Measurements from ENCODE around the gene CT45A3. TPM values are rescaled to one million over a fixed set of nuclear protein-coding genes. Genes with fewer than 3 reads are reported as not detected.

The CT45A3 gene
- total RNA-seq, 2 experiments from 2014 or later = not detected

Other genes with a start within 250 kb of the CT45A3 start
- 10 to 100 TPM; 14.2 to 14.4 TPM for gene INTS6L, start 247.5 kb downstream of the CT45A3 start, total RNA-seq
- gene CT45A1, start 54.6 kb downstream of the CT45A3 start, total RNA-seq = not detected
- not detected for gene CT45A5, start 17.3 kb upstream of the CT45A3 start, total RNA-seq
- gene CT45A6, start 34.6 kb upstream of the CT45A3 start, total RNA-seq = not detected
- not detected for gene CT45A2, start 51.8 kb upstream of the CT45A3 start, total RNA-seq
- not detected for gene CT45A7, start 69.1 kb upstream of the CT45A3 start, total RNA-seq
- not detected for gene CT45A8, start 86.3 kb upstream of the CT45A3 start, total RNA-seq
- not detected for gene CT45A9, start 103.6 kb upstream of the CT45A3 start, total RNA-seq
- not detected for gene CT45A10, start 125.3 kb upstream of the CT45A3 start, total RNA-seq
- not detected for gene SAGE1, start 125.5 kb upstream of the CT45A3 start, total RNA-seq
- 10 to 100 TPM; 17.0 to 17.1 TPM for gene MMGT1, start 205.8 kb upstream of the CT45A3 start, total RNA-seq
- gene SLC9A6, start 217.2 kb upstream of the CT45A3 start, total RNA-seq = 10 to 100 TPM in 1 of 2 experiments, 1 to 10 TPM in 1; 9.7 to 10.0 TPM

Measured in activated naive CD4-positive, alpha-beta T cell treated with anti-CD3 and anti-CD28 coated beads for 36 hours (primary cell).